BJ (cell line): Measurements from ENCODE around the gene TACC2. TPM values are rescaled to one million over a fixed set of nuclear protein-coding genes. Genes with fewer than 3 reads are reported as not detected.

ENCODE experiments used
- CTCF ChIA-PET: fragments of 350-600 bp; formaldehyde crosslinking; extraction: SDS; loops from one replicate; lab custom pipeline; 2021; ENCODE audit warnings: antibody characterized with exemption, inconsistent platforms; lab: Yijun Ruan, JAX
- POLR2A ChIA-PET: fragments of 300-600 bp; sonication (Branson Sonifier 250); formaldehyde crosslinking; extraction: SDS; loops from one replicate; lab custom pipeline; 2021; ENCODE audit warnings: antibody characterized with exemption; lab: Charles Lee
- DNase-seq: peaks from one replicate; pipeline ENCODE4 v3.0.0-alpha.2; 2011; ENCODE audit warnings: low read depth
- H3K27me3 ChIP-seq: 2 replicates; pipeline ENCODE4 v1.6.0; 2011; ENCODE audit warnings: low read length; ENCODE audit not compliant: control insufficient read depth, insufficient read depth
- H3K36me3 ChIP-seq: 2 replicates; pipeline ENCODE4 v1.5.1; 2011; ENCODE audit warnings: low read length; ENCODE audit not compliant: control insufficient read depth, insufficient read depth
- H3K4me3 ChIP-seq: 2 replicates; pipeline ENCODE4 v1.5.1; 2011; ENCODE audit warnings: low read depth, mild to moderate bottlenecking, control low read depth, low read length
- CTCF ChIP-seq: IDR thresholded peaks from 2 replicates; pipeline ENCODE4 v1.5.1; 2011; ENCODE audit warnings: low read depth, mild to moderate bottlenecking, control low read depth, inconsistent platforms, low read length, moderate library complexity; ENCODE audit not compliant: insufficient read depth
- polyA plus RNA-seq: library from polyadenylated mRNA; depleted of rRNA; stranded (reverse); fragments of >200 nt; gene quantifications from 2 replicates; pipeline ENCODE4 v1.2.3, GENCODE V29; 2011

Gene TACC2
- polyA plus RNA-seq, 1 experiment: 10.4 TPM

- DNase-seq: no peak
- no peak for TF ChIP-seq CTCF
- no peak overlapping the region for H3K4me3 ChIP-seq
- no peaks in the 10 kb centered on the region for H3K27me3 ChIP-seq
- peaks cover 4% of the 10 kb centered on the region; the same call in 1 of the 2 replicates for H3K36me3 ChIP-seq
- POLR2A ChIA-PET: no interaction called here
- CTCF ChIA-PET: interaction anchor here (0.6 to 1.0 kb wide), 3 partner anchors 9 to 1813 kb away, joined by 4 to 5 read pairs (median 4); no protein-coding TSS in a partner anchor
Measured at GRCh38 chr10:122251459-122252255, 262.7 kb downstream of the TACC2 start.

GRCh38 chr10:122252805-122253204, 263.8 kb downstream of the TACC2 start:
- DNase-seq: no peak
- ChIA-PET CTCF (interaction anchor here (2.1 kb wide), 1 partner anchor 15 kb away, joined by 5 read pairs; no protein-coding TSS in a partner anchor), POLR2A (no interaction called here)

GRCh38 chr10:122253605-122254004, 264.6 kb downstream of the TACC2 start:
- DNase-seq: no peak
- POLR2A ChIA-PET: no interaction called here
- Histone ChIP-seq H3K36me3 (peaks cover 4% of the 10 kb centered on the region; the same call in 1 of the 2 replicates), H3K27me3 (no peaks in the 10 kb centered on the region), H3K4me3 (no peak overlapping the region)
- CTCF ChIA-PET: interaction anchor here (2.1 kb wide), 1 partner anchor 14 kb away, joined by 5 read pairs; no protein-coding TSS in a partner anchor
- no peak for TF ChIP-seq CTCF

More at GRCh38 chr10:122252805-122253204, 263.8 kb downstream of the TACC2 start:
- TF ChIP-seq CTCF: no peak
- H3K36me3 ChIP-seq: peaks cover 4% of the 10 kb centered on the region; the same call in 1 of the 2 replicates
- H3K27me3 ChIP-seq: no peaks in the 10 kb centered on the region
- H3K4me3 ChIP-seq: no peak overlapping the region

GRCh38 chr10:122254831-122255230, 265.9 kb downstream of the TACC2 start:
- no peak for TF ChIP-seq CTCF
- no peak for DNase-seq
- ChIA-PET POLR2A (no interaction called here), CTCF (interaction anchor here (2.1 to 4.8 kb wide), 2 partner anchors 13 kb away, joined by 5 to 35 read pairs; no protein-coding TSS in a partner anchor)
- Histone ChIP-seq H3K4me3 (no peak overlapping the region), H3K36me3 (peaks cover 2% of the 10 kb centered on the region; the same call in 1 of the 2 replicates), H3K27me3 (no peaks in the 10 kb centered on the region)
